Smooth muscle cell of bladder (primary cell): ENCODE results near the gene TCTN1. TPM values are rescaled to one million over a fixed set of nuclear protein-coding genes. Genes with fewer than 3 reads are reported as not detected.

ENCODE experiments used
- total RNA-seq: library from RNA; depleted of rRNA; stranded (reverse); fragments of >200 nt; gene quantifications from 2 replicates; pipeline ENCODE4 v1.2.3, GENCODE V29; 2014

TCTN1 gene
- 20.5 and 22.1 TPM in 2 replicates for total RNA-seq

DNA sequence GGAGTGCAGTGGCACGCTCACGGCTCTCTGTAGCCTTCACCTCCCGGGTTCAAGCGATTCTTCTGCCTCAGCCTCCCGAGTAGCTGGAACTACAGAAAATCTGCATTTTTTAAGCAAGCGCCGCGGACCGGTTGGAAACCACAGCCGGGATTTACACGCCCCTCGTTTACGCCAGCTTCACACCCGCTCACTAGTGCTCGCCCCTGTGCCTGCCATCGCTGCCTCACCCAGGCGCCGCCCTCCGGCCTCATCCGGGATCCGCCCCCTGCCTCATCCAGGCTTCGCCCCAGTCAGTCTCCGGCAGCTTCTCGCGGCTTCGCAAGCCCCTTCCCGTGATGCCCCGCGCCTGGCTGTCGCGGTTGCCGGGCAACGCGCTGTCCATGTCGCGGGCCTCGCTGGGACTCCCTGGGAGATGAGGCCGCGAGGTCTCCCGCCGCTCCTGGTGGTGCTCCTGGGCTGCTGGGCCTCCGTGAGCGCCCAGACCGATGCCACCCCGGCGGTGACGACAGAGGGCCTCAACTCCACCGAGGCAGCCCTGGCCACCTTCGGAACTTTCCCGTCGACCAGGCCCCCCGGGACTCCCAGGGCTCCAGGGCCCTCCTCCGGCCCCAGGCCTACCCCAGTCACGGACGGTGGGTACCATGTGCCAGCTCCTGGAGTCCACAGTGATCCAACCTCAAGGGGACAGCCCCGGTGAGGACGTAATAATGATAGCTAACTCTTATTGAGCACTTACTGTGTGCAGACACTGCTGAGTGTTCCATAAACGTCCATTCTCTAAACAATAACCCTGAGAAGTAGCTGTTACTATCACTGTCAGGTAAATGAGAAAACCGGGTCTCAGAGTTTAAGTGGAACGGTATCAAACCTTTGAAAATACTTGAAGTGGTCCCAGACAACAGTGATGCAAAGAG lies at the start of gene TCTN1:
TCTN1 (plus strand) TSS at position 359 of the 914 bp plus-strand sequence; CDS start at position 413, 54 bp downstream.

DNA sequence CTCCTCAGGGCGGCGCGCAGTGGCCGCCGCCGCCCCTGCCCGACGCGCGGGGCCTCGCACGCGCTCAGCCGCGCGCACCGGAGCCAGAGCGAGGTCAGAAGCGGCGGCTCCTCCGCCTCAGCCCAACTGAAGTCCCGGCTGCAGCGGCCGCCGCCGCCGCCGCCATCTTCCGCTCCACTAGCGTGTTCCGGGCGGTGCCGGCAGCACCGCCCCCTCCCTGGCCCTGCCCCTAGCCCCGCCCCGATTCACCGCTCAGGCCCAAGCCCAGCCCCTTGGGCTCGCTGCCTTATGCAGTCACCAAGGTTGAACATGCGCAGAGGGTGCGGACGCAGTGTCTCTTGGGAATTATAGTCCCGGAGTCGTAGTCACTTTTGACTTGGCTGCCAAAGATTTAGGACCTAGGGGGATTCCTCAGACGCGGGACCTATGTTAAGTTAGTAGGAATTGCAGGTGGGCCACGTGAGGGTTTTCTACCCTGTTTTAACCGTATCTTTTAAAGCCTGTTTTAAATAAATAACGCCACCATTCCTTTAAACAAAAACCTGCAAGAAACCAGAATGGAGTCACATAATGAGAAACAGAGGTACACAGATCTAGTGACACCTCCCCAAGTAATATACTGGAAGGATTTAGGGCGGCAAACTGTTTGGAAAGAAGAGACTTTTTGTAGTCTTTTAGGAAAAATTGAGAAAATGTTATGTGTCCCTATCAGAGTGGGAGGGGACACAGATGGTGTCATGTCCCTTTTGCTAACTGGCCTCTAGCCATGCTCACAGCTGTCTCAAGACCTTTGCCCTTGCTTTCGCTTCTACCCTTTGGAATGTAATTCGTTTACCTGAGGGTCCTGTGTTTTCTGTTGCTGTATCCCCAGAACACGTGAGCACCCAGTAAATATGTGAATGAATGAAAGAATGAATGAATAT lies 30.5 kb upstream of the TCTN1 start, which contains the start of gene PPTC7:
PPTC7 (minus strand) TSS at position 182 of the 923 bp plus-strand sequence. CDS start 287 bp downstream, outside the sequence.

DNA sequence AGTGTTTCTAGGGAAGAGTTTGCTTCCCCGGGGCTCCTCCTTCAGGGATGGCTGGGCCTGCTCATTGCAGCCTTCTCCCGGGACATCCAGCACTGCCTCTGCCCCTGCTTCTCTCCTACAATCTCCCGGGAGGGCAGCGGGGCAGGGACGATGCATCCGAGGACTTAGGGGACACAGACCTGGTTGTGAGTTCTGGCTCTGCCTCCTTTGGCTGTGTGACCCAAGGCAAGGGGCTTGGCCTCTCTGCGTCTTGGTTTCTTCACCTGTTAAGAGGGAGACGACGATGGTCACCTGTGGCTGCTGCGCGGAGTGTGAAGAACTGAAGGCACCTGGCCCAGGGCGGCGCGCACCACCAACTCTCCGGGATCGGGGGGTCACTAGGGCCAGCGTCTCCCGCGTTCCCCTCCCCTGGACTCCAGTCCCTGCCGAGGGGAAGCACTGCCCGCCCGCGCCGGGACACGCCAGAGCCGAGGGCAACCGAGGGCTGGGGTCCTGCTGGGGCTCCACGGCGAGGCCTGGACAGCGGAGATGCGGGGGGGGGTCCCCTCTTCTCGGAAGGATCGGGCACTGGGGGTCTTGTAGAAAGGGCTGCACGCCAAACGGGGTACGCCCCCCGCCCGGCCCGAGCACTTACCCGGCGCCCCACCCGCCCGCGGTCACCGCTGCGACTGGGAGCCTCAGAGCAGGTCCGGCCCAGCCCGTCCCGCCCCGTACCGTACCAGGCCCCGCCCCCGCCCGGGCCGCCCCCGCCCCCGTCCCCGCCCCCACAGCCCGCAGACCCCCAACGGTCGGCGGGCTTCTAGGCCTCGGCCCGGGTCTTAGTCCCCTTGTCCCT lies 74.7 kb downstream of the TCTN1 start, which contains the start of gene HVCN1:
HVCN1 (minus strand) TSS at position 670 of the 835 bp plus-strand sequence. CDS start 5,870 bp downstream, outside the sequence.

Other genes starting within 250 kb of the TCTN1 start
- 31.7 and 39.9 TPM in 2 replicates for gene ANAPC7, start 210.4 kb upstream of the TCTN1 start, total RNA-seq
- gene ARPC3, start 163.8 kb upstream of the TCTN1 start, total RNA-seq = 209 and 214 TPM in 2 replicates
- gene GPN3, start 145.9 kb upstream of the TCTN1 start, total RNA-seq = 10.0 and 15.1 TPM in 2 replicates
- 11.2 and 14.7 TPM in 2 replicates for gene FAM216A, start 145.3 kb upstream of the TCTN1 start, total RNA-seq
- gene VPS29, start 112.0 kb upstream of the TCTN1 start, total RNA-seq = 35.4 and 55.4 TPM in 2 replicates
- 0.14 and 0.46 TPM in 2 replicates for gene RAD9B, start 111.8 kb upstream of the TCTN1 start, total RNA-seq
- gene PPTC7, start 30.8 kb upstream of the TCTN1 start, total RNA-seq = 4.5 and 5.0 TPM in 2 replicates
- gene HVCN1, start 75.0 kb downstream of the TCTN1 start, total RNA-seq = 4.8 and 8.5 TPM in 2 replicates
- gene PPP1CC, start 128.8 kb downstream of the TCTN1 start, total RNA-seq = 64.7 and 65.5 TPM in 2 replicates
- not detected in 2 replicates for gene CCDC63, start 232.9 kb downstream of the TCTN1 start, total RNA-seq